Epithelial cell of esophagus (primary cell): Measurements from ENCODE around the gene SMIM41.

Source experiments
- DNase-seq: peaks from one replicate; pipeline ENCODE4 v3.0.0; 2010; ENCODE audit warnings: low read depth
- H3K4me3 ChIP-seq: 2 replicates; pipeline ENCODE4 v1.5.1; 2011; ENCODE audit warnings: mild to moderate bottlenecking, low read length, control low read depth
- CTCF ChIP-seq: IDR thresholded peaks from 2 replicates; pipeline ENCODE4 v1.5.1; 2011; ENCODE audit warnings: low read depth, mild to moderate bottlenecking, low read length, control low read depth, inconsistent platforms; ENCODE audit not compliant: insufficient read depth; ENCODE audit errors: missing control alignments

SMIM41 gene

GRCh38 chr12:52073531-52074381 is 5.7 kb upstream of the SMIM41 start:
- no peak for TF ChIP-seq CTCF
- H3K4me3 ChIP-seq, result no peak overlapping the region
- DNase-seq, result no peak

- H3K4me3 ChIP-seq, result no peak overlapping the region
- no peak for DNase-seq
- TF ChIP-seq CTCF, result no peak
Observed at GRCh38 chr12:52074971-52075724, 4.4 kb upstream of the SMIM41 start.

DNA sequence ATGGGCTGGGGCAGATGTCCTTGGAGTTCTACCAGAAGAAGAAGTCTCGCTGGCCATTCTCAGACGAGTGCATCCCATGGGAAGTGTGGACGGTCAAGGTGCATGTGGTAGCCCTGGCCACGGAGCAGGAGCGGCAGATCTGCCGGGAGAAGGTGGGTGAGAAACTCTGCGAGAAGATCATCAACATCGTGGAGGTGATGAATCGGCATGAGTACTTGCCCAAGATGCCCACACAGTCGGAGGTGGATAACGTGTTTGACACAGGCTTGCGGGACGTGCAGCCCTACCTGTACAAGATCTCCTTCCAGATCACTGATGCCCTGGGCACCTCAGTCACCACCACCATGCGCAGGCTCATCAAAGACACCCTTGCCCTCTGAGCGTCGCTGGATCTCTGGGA is 2.7 kb upstream of the SMIM41 start:
- DNase-seq, result no peak
- no peak overlapping the region for H3K4me3 ChIP-seq
- no peak for TF ChIP-seq CTCF

- TF ChIP-seq CTCF, result no peak
- H3K4me3 ChIP-seq, result no peak overlapping the region
- DNase-seq, result no peak
Observed at GRCh38 chr12:52078276-52078675, 1.2 kb upstream of the SMIM41 start.

DNA sequence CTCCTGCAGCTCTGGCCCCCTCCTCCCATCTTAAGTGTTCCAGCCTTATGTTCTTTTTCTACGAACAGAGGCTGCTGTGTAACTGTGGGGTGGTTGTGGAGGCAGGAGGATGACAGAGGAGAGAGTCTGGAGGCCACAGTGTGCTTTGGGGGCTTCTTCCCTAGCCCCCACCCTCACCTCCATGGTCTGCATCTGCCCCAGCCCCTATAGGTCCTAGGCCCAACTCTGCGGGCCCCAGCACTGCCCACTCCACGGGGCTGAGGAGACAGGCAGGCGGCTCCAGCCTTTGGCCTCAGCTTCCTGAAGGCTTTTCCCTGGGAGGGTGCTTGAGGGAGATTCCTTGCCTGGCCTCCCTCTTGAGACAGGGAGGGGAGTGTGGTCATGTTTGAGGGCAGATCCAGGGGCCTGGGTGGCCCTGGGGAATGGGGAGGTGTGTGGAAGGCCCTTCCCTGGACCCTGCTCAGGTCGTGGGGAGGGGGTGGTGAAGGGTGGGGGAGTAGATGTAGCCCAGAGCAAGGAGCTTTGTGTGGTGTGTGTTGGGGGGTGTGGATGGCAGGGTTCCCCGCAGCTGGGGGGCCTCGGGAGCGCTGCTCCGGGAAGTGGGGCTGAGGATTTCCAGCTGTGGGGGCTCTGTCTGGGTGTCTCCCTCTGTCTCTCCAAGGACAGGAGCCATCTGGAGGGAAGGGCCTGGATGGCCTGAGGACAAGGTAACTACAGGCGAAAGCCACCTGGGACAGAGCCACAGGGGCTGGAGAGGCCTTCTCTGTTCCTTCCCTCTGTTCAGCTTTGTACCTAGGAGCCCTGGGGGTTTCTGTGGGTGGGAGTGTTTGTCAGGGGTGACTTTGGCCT is 1.1 kb downstream of the SMIM41 start:
- H3K4me3 ChIP-seq, result no peak overlapping the region
- no peak for DNase-seq
- TF ChIP-seq CTCF, result no peak

DNA sequence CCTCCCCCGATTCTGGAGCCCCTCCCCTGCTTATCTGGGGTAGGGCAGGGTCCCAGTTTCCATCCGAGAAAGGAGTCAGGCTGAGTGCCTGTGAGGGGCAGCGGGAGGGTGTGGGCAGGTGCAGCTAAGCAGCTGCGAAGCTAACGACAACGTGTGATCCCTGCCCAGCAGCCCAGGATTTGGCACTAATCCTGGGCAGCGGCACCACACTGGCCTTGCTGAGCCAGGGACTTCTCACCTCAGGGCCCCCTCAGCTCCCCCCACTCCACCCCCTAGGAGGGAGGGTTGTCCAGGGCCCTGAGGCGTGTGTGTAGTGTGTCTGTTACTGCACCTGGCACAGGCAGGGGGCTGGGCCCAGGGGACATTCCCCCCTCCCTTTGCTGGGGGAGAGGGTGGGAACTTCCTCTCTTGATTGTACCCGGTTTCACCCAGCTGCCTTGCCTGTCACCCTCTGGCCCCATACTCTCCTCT is 1.8 kb downstream of the SMIM41 start:
- DNase-seq, result no peak
- TF ChIP-seq CTCF, result no peak
- no peak overlapping the region for H3K4me3 ChIP-seq
